Motor neuron (in vitro differentiated cells): ENCODE data around the gene HYDIN. TPM values are rescaled to one million over a fixed set of nuclear protein-coding genes. Genes with fewer than 3 reads are reported as not detected.
A peak's percentile ranks its signal among the peaks of the same experiment; 100 is the strongest.

ENCODE experiments used
- ATAC-seq, 8 experiments: fragments of 200-7000 bp; cut with Tn5 transposase; replicated peaks in 6 of 8; 2 replicates each; pipeline ENCODE4 v1.8.0; 2021; ENCODE audit warnings: mild to moderate bottlenecking in 8 of 8, moderate library complexity in 8 of 8
- H3K27ac ChIP-seq, 2 donors: fragments of 250-450 bp; sonication (Bioruptor Pico); 2 replicates each; pipeline ENCODE4 v1.9.0; 2021; ENCODE audit warnings: antibody characterized with exemption in 2 of 2, mild to moderate bottlenecking in 2 of 2, moderate library complexity in 1 of 2
- H3K4me1 ChIP-seq, 2 donors: fragments of 250-450 bp; sonication (Bioruptor Pico); replicated peaks in 1 of 2; 2 replicates each; pipeline ENCODE4 v1.6.1; 2021; ENCODE audit warnings: antibody characterized with exemption in 2 of 2, mild to moderate bottlenecking in 2 of 2, moderate library complexity in 1 of 2
- H3K4me3 ChIP-seq, 5 donors: fragments of 250-450 bp; sonication (Bioruptor Pico); 2 replicates each; pipeline ENCODE4 v1.9.0; 2021; ENCODE audit warnings: antibody characterized with exemption in 5 of 5, mild to moderate bottlenecking in 5 of 5, moderate library complexity in 4 of 5
- WGBS, 10 experiments: fragments of 450-650 bp; shearing (Covaris generic); methylation state at CpG; one replicate each; pipeline ENCODE4 v1.0.0; 2022; 5-methylcytosine and 5-hydroxymethylcytosine counted together
- in situ Hi-C, 9 experiments: fragments of 400-800 bp; cut with MboI; loops; one replicate each; pipeline ENCODE4 v1.15.0; 2021; ENCODE audit warnings: low sequenced_read_pairs in 9 of 9, low pct_unique_long_range_greater_than_20kb in 2 of 9; ENCODE audit not compliant: unreplicated experiment in 9 of 9
- total RNA-seq, 8 experiments: library from RNA; unstranded; fragments of 300-600 nt; gene quantifications; 2 replicates each; pipeline versions ENCODE4 v1.2.3 to v1.2.4, GENCODE V29; 2022

Gene HYDIN
- total RNA-seq, 8 experiments from 2014 or later = 0.61 to 28.9 (median 5.3) TPM

- ATAC-seq = peak in 1 of 8 experiments; percentile 9
- no peaks in the 10 kb centered on the region for H3K4me1 ChIP-seq
- WGBS, 10 experiments = 82 to 100% (median 91%) methylated on average over 1 to 8 of the region's 8 CpGs; no CpG with 5 or more reads in 4 of the 10 experiments
- H3K27ac ChIP-seq = no peak overlapping the region
- no peak overlapping the region for H3K4me3 ChIP-seq
- in situ Hi-C loops = no loop called here
Measured at GRCh38 chr16:70777973-70778406, 452.5 kb downstream of the HYDIN start.

- H3K27ac ChIP-seq = no peak overlapping the region
- no peak for ATAC-seq
- H3K4me1 ChIP-seq = no peaks in the 10 kb centered on the region
- 60 to 100% (median 92%) methylated on average over 1 to 4 of the region's 9 CpGs; no CpG with 5 or more reads in 2 of the 10 experiments for WGBS, 10 experiments
- in situ Hi-C loops = no loop called here
- H3K4me3 ChIP-seq = no peak overlapping the region
Measured at GRCh38 chr16:70777496-70777895, 453.0 kb downstream of the HYDIN start.

GRCh38 chr16:70775399-70775798 lies 455.1 kb downstream of the HYDIN start:
- no peak for ATAC-seq
- 73 to 100% (median 100%) methylated on average over 1 to 4 of the region's 4 CpGs; no CpG with 5 or more reads in 3 of the 10 experiments for WGBS, 10 experiments
- in situ Hi-C loops = no loop called here
- peaks cover 2 to 6% of the 10 kb centered on the region in 2 donors for H3K4me1 ChIP-seq
- H3K4me3 ChIP-seq = no peak overlapping the region
- H3K27ac ChIP-seq = no peak overlapping the region

GRCh38 chr16:70774261-70774660 lies 456.3 kb downstream of the HYDIN start:
- ATAC-seq = no peak
- in situ Hi-C loops = loop anchor here in 2 of 9 experiments (25.0 kb wide), 2 partner anchors 187 to 237 kb away; no protein-coding TSS in a partner anchor
- peaks cover 2 to 6% of the 10 kb centered on the region in 2 donors for H3K4me1 ChIP-seq
- WGBS, 10 experiments = 68 to 100% (median 88%) methylated on average over 4 to 12 of the region's 13 CpGs; no CpG with 5 or more reads in 2 of the 10 experiments
- no peak overlapping the region for H3K4me3 ChIP-seq
- H3K27ac ChIP-seq = no peak overlapping the region

GRCh38 chr16:70772493-70772892 lies 458.0 kb downstream of the HYDIN start:
- Histone ChIP-seq H3K4me1 (peaks cover 2 to 6% of the 10 kb centered on the region in 2 donors), H3K27ac (no peak overlapping the region), H3K4me3 (no peak overlapping the region)
- no peak for ATAC-seq
- in situ Hi-C loops = loop anchor here in 2 of 9 experiments (25.0 kb wide), 2 partner anchors 185 to 235 kb away; no protein-coding TSS in a partner anchor
- WGBS, 10 experiments = 50 to 100% (median 83%) methylated on average over 1 of the region's 1 CpG; no CpG with 5 or more reads in 3 of the 10 experiments

GRCh38 chr16:70770626-70771552 lies 459.6 kb downstream of the HYDIN start:
- Histone ChIP-seq H3K4me1 (peaks cover 2 to 6% of the 10 kb centered on the region in 2 donors), H3K4me3 (no peak overlapping the region), H3K27ac (no peak overlapping the region)
- in situ Hi-C loops = loop anchor here in 2 of 9 experiments (25.0 kb wide), 2 partner anchors 184 to 234 kb away; no protein-coding TSS in a partner anchor
- WGBS, 10 experiments = 19 to 100% (median 49%) methylated on average over 1 to 11 of the region's 15 CpGs
- peak; percentile 69 to 86 (median 81) for ATAC-seq

- H3K27ac ChIP-seq = no peak overlapping the region
- 60 to 100% (median 97%) methylated on average over 1 to 3 of the region's 9 CpGs; no CpG with 5 or more reads in 6 of the 10 experiments for WGBS, 10 experiments
- in situ Hi-C loops = loop anchor here in 2 of 9 experiments (25.0 kb wide), 2 partner anchors 183 to 233 kb away; no protein-coding TSS in a partner anchor
- H3K4me1 ChIP-seq = peaks cover 2 to 6% of the 10 kb centered on the region in 2 donors
- no peak overlapping the region for H3K4me3 ChIP-seq
- no peak for ATAC-seq
Measured at GRCh38 chr16:70770291-70770625, 460.3 kb downstream of the HYDIN start.

GRCh38 chr16:70769761-70770160 lies 460.8 kb downstream of the HYDIN start:
- Histone ChIP-seq H3K4me3 (no peak overlapping the region), H3K27ac (no peak overlapping the region), H3K4me1 (peaks cover 2 to 6% of the 10 kb centered on the region in 2 donors)
- 88 to 100% (median 97%) methylated on average over 2 to 4 of the region's 8 CpGs; no CpG with 5 or more reads in 4 of the 10 experiments for WGBS, 10 experiments
- in situ Hi-C loops = loop anchor here in 3 of 9 experiments (10.0 to 25.0 kb wide), 3 partner anchors 95 to 232 kb away; no protein-coding TSS in a partner anchor
- no peak for ATAC-seq

GRCh38 chr16:70769131-70769530 lies 461.4 kb downstream of the HYDIN start:
- in situ Hi-C loops = loop anchor here in 3 of 9 experiments (10.0 to 25.0 kb wide), 3 partner anchors 94 to 232 kb away; no protein-coding TSS in a partner anchor
- Histone ChIP-seq H3K27ac (no peak overlapping the region), H3K4me3 (no peak overlapping the region), H3K4me1 (peaks cover 2 to 6% of the 10 kb centered on the region in 2 donors)
- no peak for ATAC-seq
- WGBS, 10 experiments = 74 to 90% (median 83%) methylated on average over 3 to 5 of the region's 8 CpGs; no CpG with 5 or more reads in 7 of the 10 experiments

- peaks cover 2 to 6% of the 10 kb centered on the region in 2 donors for H3K4me1 ChIP-seq
- H3K27ac ChIP-seq = no peak overlapping the region
- ATAC-seq = peak in 3 of 8 experiments; percentile 52 to 61 (median 53)
- no peak overlapping the region for H3K4me3 ChIP-seq
- 0 to 75% (median 27%) methylated on average over 1 to 3 of the region's 5 CpGs; no CpG with 5 or more reads in 6 of the 10 experiments for WGBS, 10 experiments
- in situ Hi-C loops = loop anchor here in 3 of 9 experiments (10.0 to 25.0 kb wide), 3 partner anchors 93 to 231 kb away; no protein-coding TSS in a partner anchor
Measured at GRCh38 chr16:70768203-70768580, 462.3 kb downstream of the HYDIN start.

GRCh38 chr16:70767377-70768202 lies 462.9 kb downstream of the HYDIN start:
- ATAC-seq = peak in 3 of 8 experiments; percentile 42 to 68 (median 58)
- H3K4me1 ChIP-seq = peaks cover 2 to 6% of the 10 kb centered on the region in 2 donors
- in situ Hi-C loops = loop anchor here in 3 of 9 experiments (10.0 to 25.0 kb wide), 3 partner anchors 93 to 230 kb away; no protein-coding TSS in a partner anchor
- no peak overlapping the region for H3K27ac ChIP-seq
- WGBS, 10 experiments = 10 to 100% (median 71%) methylated on average over 2 to 4 of the region's 4 CpGs; no CpG with 5 or more reads in 2 of the 10 experiments
- no peak overlapping the region for H3K4me3 ChIP-seq

- Histone ChIP-seq H3K4me1 (peaks cover 3 to 7% of the 10 kb centered on the region in 2 donors), H3K4me3 (no peak overlapping the region), H3K27ac (no peak overlapping the region)
- in situ Hi-C loops = loop anchor here in 3 of 9 experiments (10.0 to 25.0 kb wide), 3 partner anchors 92 to 229 kb away; no protein-coding TSS in a partner anchor
- 67 to 100% (median 78%) methylated on average over 1 to 3 of the region's 4 CpGs; no CpG with 5 or more reads in 3 of the 10 experiments for WGBS, 10 experiments
- no peak for ATAC-seq
Measured at GRCh38 chr16:70766658-70767057, 463.9 kb downstream of the HYDIN start.
